Hepatocyte (in vitro differentiated cells): ENCODE data around the gene WNK2.

Experiments
- CTCF ChIP-seq: fragments of 200-600 bp; sonication (generic); IDR thresholded peaks from 2 replicates; pipeline ENCODE4 v1.5.1; 2016; ENCODE audit warnings: antibody characterized with exemption, mild to moderate bottlenecking; ENCODE audit not compliant: poor library complexity
- EZH2 ChIP-seq: fragments of 200-600 bp; sonication (generic); IDR thresholded peaks from 2 replicates; pipeline ENCODE4 v1.6.1; 2016; ENCODE audit warnings: antibody characterized with exemption, mild to moderate bottlenecking, borderline replicate concordance

DNA sequence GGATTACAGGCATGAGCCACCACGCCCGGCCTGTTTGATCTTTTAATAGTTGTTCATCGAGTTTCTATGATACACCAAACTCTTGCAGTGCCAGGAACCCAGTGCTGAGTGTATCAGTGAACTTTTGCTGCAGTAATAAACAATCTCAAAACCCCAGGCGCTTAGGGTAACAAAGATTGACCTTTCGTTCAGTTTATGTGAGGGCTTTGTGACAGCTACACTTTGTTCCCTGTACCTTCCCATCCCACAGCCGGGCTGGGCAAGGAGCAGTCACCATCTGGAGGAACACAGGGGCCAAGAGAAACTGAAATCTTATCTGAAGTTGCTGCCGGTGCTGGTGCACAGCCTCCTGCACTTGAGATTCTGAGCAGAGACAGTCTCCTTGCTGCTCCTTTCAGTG, 17.2 kb upstream of the WNK2 start:
- no peak for TF ChIP-seq CTCF
- TF ChIP-seq EZH2: no peak
